ENCODE measurements around the gene ATG2B. TPM values are rescaled to one million over a fixed set of nuclear protein-coding genes. Genes with fewer than 3 reads are reported as not detected.

Gene ATG2B
- total RNA-seq, 1 donor from 2014 or later, result 10.0 TPM

GRCh38 chr14:96398921-96399320, 35.8 kb upstream of the ATG2B start:
- Histone ChIP-seq H3K27me3 (ENCODE audit: low read depth) (peaks cover 10% of the 10 kb centered on the region), H3K9me3 (replicated peaks) (no peaks in the 10 kb centered on the region), H3K4me1 (peaks cover 8% of the 10 kb centered on the region), H3K36me3 (no peaks in the 10 kb centered on the region), H3K27ac (replicated peaks) (no peak overlapping the region), H3K4me3 (no peak overlapping the region)
- no peak for DNase-seq
- intact Hi-C loops (cut with micrococcal nuclease), result no loop called here
- TF ChIP-seq CTCF (IDR thresholded peaks at IDR 0.05; ENCODE audit: borderline replicate concordance), result no peak

GRCh38 chr14:96398432-96398831, 35.3 kb upstream of the ATG2B start:
- no peak for TF ChIP-seq CTCF (IDR thresholded peaks at IDR 0.05; ENCODE audit: borderline replicate concordance)
- H3K4me1 ChIP-seq, result peaks cover 5% of the 10 kb centered on the region
- H3K27me3 ChIP-seq (ENCODE audit: low read depth), result peaks cover 10% of the 10 kb centered on the region
- no peak overlapping the region for H3K27ac ChIP-seq (replicated peaks)
- intact Hi-C loops (cut with micrococcal nuclease), result no loop called here
- DNase-seq, result no peak
- H3K9me3 ChIP-seq (replicated peaks), result no peaks in the 10 kb centered on the region
- H3K36me3 ChIP-seq, result no peaks in the 10 kb centered on the region
- H3K4me3 ChIP-seq, result no peak overlapping the region

GRCh38 chr14:96394047-96394815, 31.1 kb upstream of the ATG2B start:
- no peak for DNase-seq

GRCh38 chr14:96393071-96393691, 30.0 kb upstream of the ATG2B start:
- intact Hi-C loops (cut with micrococcal nuclease), result no loop called here
- H3K4me3 ChIP-seq, result no peak overlapping the region
- no peaks in the 10 kb centered on the region for H3K9me3 ChIP-seq (replicated peaks)

More at GRCh38 chr14:96394047-96394815, 31.1 kb upstream of the ATG2B start:
- Histone ChIP-seq H3K27ac (replicated peaks) (no peak overlapping the region), H3K9me3 (replicated peaks) (no peaks in the 10 kb centered on the region), H3K4me1 (peaks cover 19% of the 10 kb centered on the region), H3K36me3 (no peaks in the 10 kb centered on the region), H3K27me3 (ENCODE audit: low read depth) (no peaks in the 10 kb centered on the region), H3K4me3 (no peak overlapping the region)
- intact Hi-C loops (cut with micrococcal nuclease), result no loop called here
- TF ChIP-seq CTCF (IDR thresholded peaks at IDR 0.05; ENCODE audit: borderline replicate concordance), result no peak

More at GRCh38 chr14:96393071-96393691, 30.0 kb upstream of the ATG2B start:
- H3K27ac ChIP-seq (replicated peaks), result no peak overlapping the region
- no peaks in the 10 kb centered on the region for H3K36me3 ChIP-seq
- no peak for TF ChIP-seq CTCF (IDR thresholded peaks at IDR 0.05; ENCODE audit: borderline replicate concordance)
- DNase-seq, result no peak
- no peaks in the 10 kb centered on the region for H3K27me3 ChIP-seq (ENCODE audit: low read depth)
- H3K4me1 ChIP-seq, result peaks cover 19% of the 10 kb centered on the region

All from left ventricle myocardium inferior (tissue), 1 donor.